Measurements from ENCODE around the gene FGFRL1. TPM values are rescaled to one million over a fixed set of nuclear protein-coding genes. Genes with fewer than 3 reads are reported as not detected.

FGFRL1 gene
- total and polyA plus RNA-seq, 3 donors from 2014 or later, result 13.7 to 25.6 (median 14.4) TPM

- DNase-seq, result no peak
- H3K27ac ChIP-seq, result no peak overlapping the region
- no peaks in the 10 kb centered on the region for H3K36me3 ChIP-seq (ENCODE audit: low read depth, missing control alignments)
- no peaks in the 10 kb centered on the region for H3K27me3 ChIP-seq
- 83 to 88% methylated on average over 10 to 17 of the region's 17 CpGs for WGBS, 2 donors
- intact Hi-C loops (cut with DNase I; ENCODE audit: low total_unique reads), result no loop called here
- TF ChIP-seq CTCF (IDR thresholded peaks at IDR 0.05) (no peak), POLR2A (IDR thresholded peaks at IDR 0.05) (no peak)
- peaks cover 14% of the 10 kb centered on the region for H3K4me1 ChIP-seq
- no peak overlapping the region for H3K4me3 ChIP-seq
- H3K9me3 ChIP-seq, result no peaks in the 10 kb centered on the region
Observed at GRCh38 chr4:970854-971520, 40.4 kb upstream of the FGFRL1 start.

- DNase-seq, result no peak
- intact Hi-C loops (cut with DNase I; ENCODE audit: low total_unique reads), result no loop called here
- Histone ChIP-seq H3K27me3 (no peaks in the 10 kb centered on the region), H3K4me3 (peak overlapping the region in 1 of 2 donors; percentile 67), H3K4me1 (peaks cover 14% of the 10 kb centered on the region), H3K36me3 (ENCODE audit: low read depth, missing control alignments) (no peaks in the 10 kb centered on the region), H3K27ac (no peak overlapping the region), H3K9me3 (no peaks in the 10 kb centered on the region)
- 61 to 68% methylated on average over 6 to 23 of the region's 24 CpGs for WGBS, 2 donors
- TF ChIP-seq CTCF (IDR thresholded peaks at IDR 0.05) (no peak), POLR2A (IDR thresholded peaks at IDR 0.05) (no peak)
Observed at GRCh38 chr4:971666-972500, 39.5 kb upstream of the FGFRL1 start.

- H3K9me3 ChIP-seq, result no peaks in the 10 kb centered on the region
- H3K4me1 ChIP-seq, result peaks cover 14% of the 10 kb centered on the region
- WGBS, 2 donors, result 0 to 1% methylated on average over 19 to 28 of the region's 65 CpGs
- no peaks in the 10 kb centered on the region for H3K36me3 ChIP-seq (ENCODE audit: low read depth, missing control alignments)
- H3K4me3 ChIP-seq, result peak overlapping the region; percentile 61 to 67
- no peak for DNase-seq
- no peaks in the 10 kb centered on the region for H3K27me3 ChIP-seq
- no peak overlapping the region for H3K27ac ChIP-seq
- no peak for TF ChIP-seq POLR2A (IDR thresholded peaks at IDR 0.05)
- no peak for TF ChIP-seq CTCF (IDR thresholded peaks at IDR 0.05)
- intact Hi-C loops (cut with DNase I; ENCODE audit: low total_unique reads), result no loop called here
Observed at GRCh38 chr4:972651-973424, 38.6 kb upstream of the FGFRL1 start.

- TF ChIP-seq CTCF (IDR thresholded peaks at IDR 0.05) (no peak), POLR2A (IDR thresholded peaks at IDR 0.05) (no peak)
- H3K27me3 ChIP-seq, result no peaks in the 10 kb centered on the region
- no peaks in the 10 kb centered on the region for H3K36me3 ChIP-seq (ENCODE audit: low read depth, missing control alignments)
- intact Hi-C loops (cut with DNase I; ENCODE audit: low total_unique reads), result no loop called here
- no peaks in the 10 kb centered on the region for H3K9me3 ChIP-seq
- 20 to 79% methylated on average over 15 to 100 of the region's 123 CpGs for WGBS, 2 donors
- DNase-seq, result peak; percentile 92
- no peak within 1 kb of the TSS for H3K27ac ChIP-seq
- peak within 1 kb of the TSS; percentile 61 to 67 for H3K4me3 ChIP-seq
- H3K4me1 ChIP-seq, result peaks cover 14% of the 10 kb centered on the region
Observed at GRCh38 chr4:973431-974397, 37.7 kb upstream of the FGFRL1 start, which contains the start of gene DGKQ. Gene DGKQ, minus strand, starts transcription at chr4:973569. Its CDS starts 87 bp downstream, at chr4:973482.

Data from testis (tissue), 3 donors.